ENCODE data around the gene C1orf74.

- TF ChIP-seq CTCF (conservative IDR thresholded peaks at IDR 0.05; ENCODE audit: low read length), result no peak
- TF ChIP-seq EZH2phosphoT487 (IDR thresholded peaks at IDR 0.05; ENCODE audit: borderline replicate concordance), result no peak
These were observed 25.3 kb upstream of the C1orf74 start for GRCh38 chr1:209809611-209810010.

Data from Loucy (cell line).